GM12872 (cell line): ENCODE measurements around the gene FBXO48.

Source experiments
- TF ChIP-seq, protein P1 (sequence below): IDR thresholded peaks from 3 replicates; pipeline ENCODE4 v1.5.1; 2011; ENCODE audit warnings: low read depth, mild to moderate bottlenecking, low read length, moderate library complexity; ENCODE audit not compliant: insufficient read depth

The FBXO48 gene

DNA sequence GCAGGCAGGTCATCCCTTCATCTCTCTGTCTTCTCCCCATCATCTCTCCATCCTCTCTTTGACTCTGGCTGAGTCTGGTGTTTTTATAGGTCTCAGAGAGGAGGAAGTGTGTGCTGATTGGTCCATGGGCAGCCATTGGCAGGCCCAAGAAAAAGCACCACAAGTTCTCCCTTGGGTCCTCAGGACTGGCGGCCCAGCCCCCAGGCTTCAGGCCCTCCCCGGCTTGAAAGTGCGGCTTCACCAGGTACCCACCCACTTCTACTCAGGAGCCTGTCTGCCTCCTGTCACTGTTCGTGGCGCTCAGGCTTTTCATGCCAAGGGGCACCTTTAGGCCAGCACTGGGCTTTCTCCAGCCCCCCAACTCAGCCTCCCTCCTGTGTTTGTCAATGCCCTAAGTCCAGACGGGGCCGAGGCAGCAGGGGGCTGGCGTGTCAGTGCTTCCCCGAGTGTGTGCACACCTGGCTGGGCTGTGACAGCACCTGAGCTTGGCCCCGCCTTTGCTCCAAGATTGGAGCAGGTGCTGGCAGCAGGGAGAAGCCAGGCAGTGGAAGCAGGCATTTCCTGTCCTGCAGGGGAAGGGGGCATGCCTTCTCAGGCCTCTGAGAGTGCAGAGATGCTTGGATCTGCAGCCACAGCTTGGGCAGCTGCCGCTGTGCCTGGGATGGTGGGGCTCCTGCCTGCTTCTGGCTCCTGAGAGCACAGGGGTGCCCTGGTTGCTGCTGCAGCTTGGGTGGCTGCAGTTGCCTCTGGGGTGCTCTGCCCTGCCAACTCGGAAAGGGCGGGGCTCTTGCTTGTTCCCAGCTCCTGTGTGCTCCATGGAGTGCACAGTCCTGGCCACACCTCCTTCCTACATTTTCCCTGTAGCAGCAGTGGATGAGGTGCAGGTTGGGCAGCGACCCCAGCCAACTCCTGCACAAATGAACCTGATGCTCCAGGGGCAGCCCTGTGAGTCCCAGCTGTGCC is 34.1 kb downstream of the FBXO48 start:
- TF ChIP-seq, protein P1, sequence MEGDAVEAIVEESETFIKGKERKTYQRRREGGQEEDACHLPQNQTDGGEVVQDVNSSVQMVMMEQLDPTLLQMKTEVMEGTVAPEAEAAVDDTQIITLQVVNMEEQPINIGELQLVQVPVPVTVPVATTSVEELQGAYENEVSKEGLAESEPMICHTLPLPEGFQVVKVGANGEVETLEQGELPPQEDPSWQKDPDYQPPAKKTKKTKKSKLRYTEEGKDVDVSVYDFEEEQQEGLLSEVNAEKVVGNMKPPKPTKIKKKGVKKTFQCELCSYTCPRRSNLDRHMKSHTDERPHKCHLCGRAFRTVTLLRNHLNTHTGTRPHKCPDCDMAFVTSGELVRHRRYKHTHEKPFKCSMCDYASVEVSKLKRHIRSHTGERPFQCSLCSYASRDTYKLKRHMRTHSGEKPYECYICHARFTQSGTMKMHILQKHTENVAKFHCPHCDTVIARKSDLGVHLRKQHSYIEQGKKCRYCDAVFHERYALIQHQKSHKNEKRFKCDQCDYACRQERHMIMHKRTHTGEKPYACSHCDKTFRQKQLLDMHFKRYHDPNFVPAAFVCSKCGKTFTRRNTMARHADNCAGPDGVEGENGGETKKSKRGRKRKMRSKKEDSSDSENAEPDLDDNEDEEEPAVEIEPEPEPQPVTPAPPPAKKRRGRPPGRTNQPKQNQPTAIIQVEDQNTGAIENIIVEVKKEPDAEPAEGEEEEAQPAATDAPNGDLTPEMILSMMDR = no peak

DNA sequence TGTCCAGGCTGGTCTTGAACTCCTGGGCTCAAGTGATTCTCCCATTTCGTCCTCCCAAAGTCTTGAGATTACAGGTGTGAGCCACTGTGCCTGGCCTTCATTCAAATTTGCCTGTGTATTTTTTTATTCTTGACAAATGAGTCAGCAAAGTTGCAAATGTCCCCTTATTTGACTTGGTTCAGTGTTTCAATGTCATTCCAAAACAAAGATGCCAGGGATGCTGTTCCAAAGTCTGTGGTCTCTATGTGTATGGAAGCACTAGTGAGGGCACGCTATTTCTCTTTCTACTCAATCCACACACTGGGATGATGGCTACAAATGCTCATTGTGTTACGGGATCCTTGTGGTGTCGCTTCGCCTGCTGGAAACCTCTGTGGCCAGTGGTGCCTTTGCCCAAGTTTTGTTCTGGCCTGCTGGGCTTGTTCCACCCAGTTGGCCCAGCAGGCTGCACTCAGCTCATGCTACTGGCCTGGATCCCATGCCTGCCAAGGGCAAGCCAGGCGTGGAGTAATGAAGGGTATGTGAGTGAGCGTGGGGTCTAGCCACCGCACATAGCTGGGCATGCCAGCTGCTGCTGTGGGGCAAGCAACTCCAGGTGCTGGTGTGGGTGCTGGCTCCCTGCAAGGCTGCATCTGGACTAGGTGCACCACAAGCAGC is 35.6 kb downstream of the FBXO48 start:
- TF ChIP-seq, protein P1 = no peak

DNA sequence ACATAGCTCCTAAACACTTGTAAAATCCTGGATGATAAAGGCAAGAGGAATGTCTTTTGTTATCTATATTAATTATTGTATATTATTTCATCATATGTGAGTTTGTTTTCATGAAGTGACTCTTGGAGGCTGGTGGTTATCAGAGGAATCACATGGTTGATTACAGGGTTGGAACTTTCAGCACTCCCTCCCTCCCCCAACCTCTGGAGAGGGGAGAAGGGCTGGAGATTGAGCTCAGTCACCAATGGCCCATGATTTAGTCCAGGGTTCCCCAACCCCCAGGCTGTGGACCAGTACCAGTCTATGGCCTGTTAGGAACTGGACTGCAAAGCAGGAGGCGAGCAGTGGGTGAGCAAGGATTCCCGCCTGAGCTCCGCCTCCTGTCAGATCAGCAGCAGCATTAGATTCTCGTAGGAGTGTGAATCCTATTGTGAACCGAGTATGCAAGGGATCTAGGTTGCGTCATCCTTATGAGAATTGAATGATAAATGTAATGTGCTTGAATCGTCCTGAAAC is 37.7 kb downstream of the FBXO48 start:
- TF ChIP-seq, protein P1 = no peak

DNA sequence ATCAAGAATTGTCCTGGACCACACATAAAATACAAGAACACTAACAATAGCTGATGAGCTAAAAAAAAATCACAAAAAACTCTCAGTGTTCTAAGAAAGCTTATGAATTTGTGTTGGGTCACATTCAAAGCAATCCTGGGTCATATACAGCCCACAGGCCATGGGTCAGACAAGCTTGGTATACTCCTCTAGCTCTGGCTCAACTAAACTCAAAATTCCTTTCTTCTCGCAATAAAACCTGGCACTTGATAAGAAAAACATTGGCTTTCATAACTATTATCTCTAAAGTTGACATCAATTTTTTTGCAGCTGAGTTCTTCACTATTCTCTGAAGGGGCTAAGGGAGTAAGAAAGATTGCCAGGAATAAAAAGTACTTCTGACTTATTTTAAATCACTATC is 38.3 kb downstream of the FBXO48 start:
- TF ChIP-seq, protein P1 = no peak

DNA sequence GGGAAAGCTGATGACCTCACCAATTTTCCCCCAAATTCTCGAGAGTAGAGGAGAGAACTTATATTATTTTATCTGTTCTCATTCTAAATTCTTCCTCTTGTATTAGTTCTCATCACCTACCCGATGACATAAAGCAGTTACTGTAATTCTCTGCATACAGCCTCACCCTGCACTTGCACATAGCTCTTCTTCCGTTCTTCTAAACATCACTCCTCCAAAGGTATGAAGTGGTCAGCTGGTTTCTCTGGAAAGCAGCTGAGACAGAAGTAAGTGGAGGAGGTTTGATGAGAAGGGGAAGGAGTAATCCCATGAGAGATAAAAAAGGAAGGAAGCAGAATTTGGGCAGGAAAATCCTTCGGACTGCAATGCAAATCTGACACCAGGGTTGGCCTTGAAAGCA is 39.0 kb downstream of the FBXO48 start:
- TF ChIP-seq, protein P1 = no peak

DNA sequence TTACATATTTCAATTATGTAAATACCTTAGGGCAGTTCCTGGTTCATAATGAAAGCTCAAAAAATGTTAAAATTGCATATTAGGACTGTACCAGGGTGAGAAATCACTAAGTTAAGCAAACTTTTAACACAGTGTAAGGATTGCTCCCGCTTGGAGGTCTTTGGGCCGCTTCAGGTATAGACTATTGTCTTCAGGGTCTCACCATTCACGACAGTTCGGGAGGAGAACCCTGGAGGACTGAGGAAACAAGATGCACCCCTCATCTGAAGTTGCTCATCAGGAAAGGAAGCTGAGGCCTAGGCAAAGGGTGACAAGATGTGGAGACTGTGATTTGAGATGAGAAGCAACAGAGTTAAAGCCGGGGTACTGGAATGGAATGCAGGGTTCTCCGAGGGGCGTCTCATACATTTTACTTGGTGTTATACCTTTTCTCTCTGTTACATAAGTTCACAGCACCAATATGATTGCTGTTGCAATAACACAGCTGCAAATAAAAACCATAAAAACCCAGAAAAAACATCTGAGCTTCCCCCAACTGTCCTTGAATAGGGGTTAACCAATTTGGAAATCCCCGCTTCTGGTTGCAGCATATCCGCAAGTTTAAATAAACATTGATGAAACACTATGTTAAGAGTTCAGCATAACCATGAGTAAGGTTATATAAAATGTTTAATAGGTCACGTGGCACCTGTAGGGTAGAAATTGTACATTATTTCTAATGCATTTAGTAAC is 40.1 kb downstream of the FBXO48 start:
- TF ChIP-seq, protein P1 = no peak

DNA sequence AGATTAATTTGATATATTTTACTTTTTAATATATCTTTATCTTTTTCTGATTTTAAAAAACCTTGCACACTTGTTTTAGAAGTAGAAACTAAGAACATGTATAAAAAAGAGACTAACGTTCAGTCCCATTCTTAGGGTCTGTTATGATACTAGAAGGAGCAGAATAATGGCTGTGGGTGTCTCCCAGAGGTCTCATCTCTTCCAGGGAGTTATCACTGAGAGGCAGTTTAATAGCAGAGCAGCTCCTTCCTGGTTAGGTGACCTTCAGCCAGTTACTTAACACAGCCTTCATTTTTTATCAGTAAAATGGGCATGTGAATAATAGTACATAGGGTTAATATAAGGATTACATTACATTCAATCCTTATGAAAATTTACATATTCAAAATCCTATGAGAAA is 40.6 kb downstream of the FBXO48 start:
- TF ChIP-seq, protein P1 = no peak
